Smooth muscle cell (in vitro differentiated cells): Measurements from ENCODE around the gene GEMIN7. TPM values are rescaled to one million over a fixed set of nuclear protein-coding genes. Genes with fewer than 3 reads are reported as not detected.
"Not testable (repeated sequence)": the region's sequence is repeated elsewhere in the genome, so short reads cannot be mapped to it uniquely, and the experiment has no call there.

Experiments used
- DNase-seq: peaks from one replicate; lab custom pipeline; 2025; ENCODE audit not compliant: unreplicated experiment; lab: John Stamatoyannopoulos, UW
- H2AFZ ChIP-seq: fragments of 200-600 bp; sonication (generic); 2 replicates; pipeline ENCODE4 v1.6.0; 2016; ENCODE audit warnings: antibody characterized with exemption, low read depth, mild to moderate bottlenecking
- H3F3A ChIP-seq: fragments of 200-600 bp; sonication (generic); 2 replicates; pipeline ENCODE4 v1.6.0; 2017; ENCODE audit warnings: antibody characterized with exemption, low read depth
- H3K27ac ChIP-seq: fragments of 200-600 bp; sonication (generic); 2 replicates; pipeline ENCODE4 v1.5.1; 2016; ENCODE audit warnings: low read depth, mild to moderate bottlenecking
- H3K27me3 ChIP-seq: fragments of 200-600 bp; sonication (generic); 2 replicates; pipeline ENCODE4 v1.6.1; 2016; ENCODE audit warnings: low read depth, mild to moderate bottlenecking
- H3K36me3 ChIP-seq: fragments of 200-600 bp; sonication (generic); 2 replicates; pipeline ENCODE4 v1.5.1; 2016; ENCODE audit warnings: low read depth
- H3K4me1 ChIP-seq: fragments of 200-600 bp; sonication (generic); 2 replicates; pipeline ENCODE4 v1.5.1; 2016; ENCODE audit warnings: low read depth
- H3K4me2 ChIP-seq: fragments of 200-600 bp; sonication (generic); 2 replicates; pipeline ENCODE4 v1.6.0; 2016; ENCODE audit warnings: mild to moderate bottlenecking
- H3K4me3 ChIP-seq: fragments of 200-600 bp; sonication (generic); 2 replicates; pipeline ENCODE4 v1.5.1; 2016; ENCODE audit warnings: mild to moderate bottlenecking
- H3K79me2 ChIP-seq: fragments of 200-600 bp; sonication (generic); 2 replicates; pipeline ENCODE4 v1.6.0; 2016; ENCODE audit warnings: low read depth, mild to moderate bottlenecking
- H3K9ac ChIP-seq: fragments of 200-600 bp; sonication (generic); 2 replicates; pipeline ENCODE4 v1.6.0; 2016; ENCODE audit warnings: low read depth
- H3K9me3 ChIP-seq: fragments of 200-600 bp; sonication (generic); replicated peaks from 2 replicates; pipeline ENCODE4 v1.5.1; 2016; ENCODE audit warnings: low read depth
- H4K20me1 ChIP-seq: fragments of 200-600 bp; sonication (generic); 2 replicates; pipeline ENCODE4 v1.6.0; 2016; ENCODE audit warnings: low read depth
- WGBS: methylation state at CpG from one replicate; pipeline ENCODE4 v1.1.7; 2016; ENCODE audit warnings: low lambda C conversion rate; 5-methylcytosine and 5-hydroxymethylcytosine counted together
- polyA plus RNA-seq: library from polyadenylated mRNA; unstranded; fragments of >200 nt; fragmentation: Nextera tagmentation; extraction: Ambion mirVana; gene quantifications from 2 replicates; pipeline ENCODE4 v1.2.1, GENCODE V29; 2016
- total RNA-seq: library from RNA; depleted of rRNA; stranded (reverse); fragments of >200 nt; gene quantifications from 2 replicates; pipeline ENCODE4 v1.2.3, GENCODE V29; 2014
- TF ChIP-seq, protein P1 (sequence below): fragments of 200-600 bp; sonication (generic); IDR thresholded peaks from 2 replicates; pipeline ENCODE4 v1.5.1; 2017; ENCODE audit warnings: borderline replicate concordance, mild to moderate bottlenecking, antibody characterized with exemption; ENCODE audit not compliant: insufficient read depth, poor library complexity, severe bottlenecking

GEMIN7 gene
- total and polyA plus RNA-seq, 2 experiments from 2014 or later: 50.6 to 67.0 TPM

DNA sequence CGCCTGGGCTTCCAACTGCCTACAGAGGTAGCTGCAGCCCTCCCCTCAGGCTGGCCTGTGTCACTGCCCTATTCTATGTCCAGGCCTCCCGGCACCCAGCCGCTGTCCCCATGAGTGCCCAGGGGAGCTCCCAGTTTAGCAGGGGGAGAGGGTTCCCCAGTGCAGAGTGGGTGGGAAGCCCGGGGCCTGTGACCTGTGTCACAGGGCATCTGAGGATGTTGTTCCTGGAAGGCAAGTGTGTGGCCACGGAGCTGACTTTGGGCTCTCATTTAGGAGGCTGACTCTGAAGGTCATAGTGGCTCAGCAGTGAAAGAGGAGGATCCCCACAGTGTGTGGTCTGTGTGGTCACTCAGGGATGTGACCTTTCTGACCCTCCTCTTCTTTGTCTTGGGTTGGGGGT is 39.0 kb downstream of the GEMIN7 start:
- Histone ChIP-seq H3K36me3 (no peaks in the 10 kb centered on the region), H3K79me2 (peaks cover 61% of the 10 kb centered on the region), H3K27ac (no peak overlapping the region), H3K4me3 (no peak overlapping the region), H3K27me3 (no peaks in the 10 kb centered on the region), H3K9me3 (no peaks in the 10 kb centered on the region), H3F3A (no peaks in the 10 kb centered on the region), H4K20me1 (peaks cover 100% of the 10 kb centered on the region), H3K4me2 (no peak overlapping the region), H3K9ac (no peak overlapping the region), H3K4me1 (peaks cover 6% of the 10 kb centered on the region), H2AFZ (no peak overlapping the region)
- no peak for DNase-seq
- WGBS: 92% methylated on average over 5 of the region's 5 CpGs
- TF ChIP-seq, protein P1, sequence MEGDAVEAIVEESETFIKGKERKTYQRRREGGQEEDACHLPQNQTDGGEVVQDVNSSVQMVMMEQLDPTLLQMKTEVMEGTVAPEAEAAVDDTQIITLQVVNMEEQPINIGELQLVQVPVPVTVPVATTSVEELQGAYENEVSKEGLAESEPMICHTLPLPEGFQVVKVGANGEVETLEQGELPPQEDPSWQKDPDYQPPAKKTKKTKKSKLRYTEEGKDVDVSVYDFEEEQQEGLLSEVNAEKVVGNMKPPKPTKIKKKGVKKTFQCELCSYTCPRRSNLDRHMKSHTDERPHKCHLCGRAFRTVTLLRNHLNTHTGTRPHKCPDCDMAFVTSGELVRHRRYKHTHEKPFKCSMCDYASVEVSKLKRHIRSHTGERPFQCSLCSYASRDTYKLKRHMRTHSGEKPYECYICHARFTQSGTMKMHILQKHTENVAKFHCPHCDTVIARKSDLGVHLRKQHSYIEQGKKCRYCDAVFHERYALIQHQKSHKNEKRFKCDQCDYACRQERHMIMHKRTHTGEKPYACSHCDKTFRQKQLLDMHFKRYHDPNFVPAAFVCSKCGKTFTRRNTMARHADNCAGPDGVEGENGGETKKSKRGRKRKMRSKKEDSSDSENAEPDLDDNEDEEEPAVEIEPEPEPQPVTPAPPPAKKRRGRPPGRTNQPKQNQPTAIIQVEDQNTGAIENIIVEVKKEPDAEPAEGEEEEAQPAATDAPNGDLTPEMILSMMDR: no peak

- not testable (repeated sequence) for H3K27ac ChIP-seq, H3K9ac ChIP-seq, H2AFZ ChIP-seq, H3K4me2 ChIP-seq, DNase-seq, H3K9me3 ChIP-seq, H3K36me3 ChIP-seq, H3F3A ChIP-seq, H3K4me3 ChIP-seq, H3K4me1 ChIP-seq, H3K27me3 ChIP-seq
- WGBS: 93% methylated on average over 18 of the region's 18 CpGs
- Histone ChIP-seq H4K20me1 (peaks cover 100% of the 10 kb centered on the region), H3K79me2 (peaks cover 56% of the 10 kb centered on the region)
Observed at GRCh38 chr19:45118591-45119355, 39.7 kb downstream of the GEMIN7 start.

GRCh38 chr19:45119582-45119981 is 40.5 kb downstream of the GEMIN7 start:
- Histone ChIP-seq H3K79me2 (peaks cover 56% of the 10 kb centered on the region), H4K20me1 (peaks cover 100% of the 10 kb centered on the region), H2AFZ (no peak overlapping the region), H3K4me1 (peaks cover 6% of the 10 kb centered on the region), H3K36me3 (no peaks in the 10 kb centered on the region), H3K4me3 (no peak overlapping the region), H3F3A (no peaks in the 10 kb centered on the region), H3K27ac (no peak overlapping the region), H3K9ac (no peak overlapping the region), H3K9me3 (no peaks in the 10 kb centered on the region), H3K27me3 (no peaks in the 10 kb centered on the region), H3K4me2 (no peak overlapping the region)
- no peak for DNase-seq
- TF ChIP-seq, protein P1: no peak
- 95% methylated on average over 6 of the region's 6 CpGs for WGBS

GRCh38 chr19:45121827-45122345 is 42.8 kb downstream of the GEMIN7 start:
- Histone ChIP-seq H4K20me1 (peaks cover 100% of the 10 kb centered on the region), H3K9me3 (no peaks in the 10 kb centered on the region), H3K36me3 (no peaks in the 10 kb centered on the region), H3K27me3 (no peaks in the 10 kb centered on the region), H3K4me2 (no peak overlapping the region), H3K9ac (no peak overlapping the region), H3K4me1 (peaks cover 5% of the 10 kb centered on the region), H3K27ac (no peak overlapping the region), H2AFZ (no peak overlapping the region), H3K4me3 (no peak overlapping the region), H3K79me2 (peaks cover 63% of the 10 kb centered on the region), H3F3A (no peaks in the 10 kb centered on the region)
- 77% methylated on average over 11 of the region's 11 CpGs for WGBS
- DNase-seq: no peak
- TF ChIP-seq, protein P1: no peak
